ENCODE measurements around the gene TGFBI. TPM values are rescaled to one million over a fixed set of nuclear protein-coding genes. Genes with fewer than 3 reads are reported as not detected.

TGFBI gene
- total RNA-seq, 2 experiments from 2014 or later: not detected

GRCh38 chr5:136020383-136021015, 8.3 kb upstream of the TGFBI start:
- no peak for DNase-seq
- Mint-ChIP-seq H3K4me1 (ENCODE audit: low read depth) (no peaks in the 10 kb centered on the region), H3K27me3 (ENCODE audit: low read depth) (peaks cover 17% of the 10 kb centered on the region), H3K36me3 (ENCODE audit: low read depth) (no peaks in the 10 kb centered on the region), H3K27ac (no peak overlapping the region), H3K4me3 (no peak overlapping the region), H3K9me3 (no peaks in the 10 kb centered on the region)
- intact Hi-C loops (cut with micrococcal nuclease): no loop called here
- CTCF ChIA-PET: no interaction called here

GRCh38 chr5:136021016-136021405, 7.8 kb upstream of the TGFBI start:
- Mint-ChIP-seq H3K4me3 (no peak overlapping the region), H3K36me3 (ENCODE audit: low read depth) (no peaks in the 10 kb centered on the region), H3K27me3 (ENCODE audit: low read depth) (peaks cover 17% of the 10 kb centered on the region), H3K27ac (no peak overlapping the region), H3K4me1 (ENCODE audit: low read depth) (no peaks in the 10 kb centered on the region), H3K9me3 (no peaks in the 10 kb centered on the region)
- intact Hi-C loops (cut with micrococcal nuclease): no loop called here
- no peak for DNase-seq
- CTCF ChIA-PET: no interaction called here

- CTCF ChIA-PET: no interaction called here
- DNase-seq: no peak
- no peaks in the 10 kb centered on the region for H3K9me3 Mint-ChIP-seq
- no peak overlapping the region for H3K27ac Mint-ChIP-seq
- peaks cover 24% of the 10 kb centered on the region for H3K27me3 Mint-ChIP-seq (ENCODE audit: low read depth)
- H3K4me1 Mint-ChIP-seq (ENCODE audit: low read depth): no peaks in the 10 kb centered on the region
- H3K4me3 Mint-ChIP-seq: no peak overlapping the region
- intact Hi-C loops (cut with micrococcal nuclease): no loop called here
- H3K36me3 Mint-ChIP-seq (ENCODE audit: low read depth): no peaks in the 10 kb centered on the region
Measured at GRCh38 chr5:136022965-136023364, 5.8 kb upstream of the TGFBI start.

- H3K36me3 Mint-ChIP-seq (ENCODE audit: low read depth): no peaks in the 10 kb centered on the region
- H3K9me3 Mint-ChIP-seq: no peaks in the 10 kb centered on the region
- H3K4me3 Mint-ChIP-seq: no peak overlapping the region
- intact Hi-C loops (cut with micrococcal nuclease): no loop called here
- H3K27ac Mint-ChIP-seq: no peak overlapping the region
- no peaks in the 10 kb centered on the region for H3K4me1 Mint-ChIP-seq (ENCODE audit: low read depth)
- peaks cover 27% of the 10 kb centered on the region for H3K27me3 Mint-ChIP-seq (ENCODE audit: low read depth)
- no peak for DNase-seq
- CTCF ChIA-PET: no interaction called here
Measured at GRCh38 chr5:136023958-136024541, 4.7 kb upstream of the TGFBI start.

- Mint-ChIP-seq H3K27me3 (ENCODE audit: low read depth) (peaks cover 24% of the 10 kb centered on the region), H3K4me3 (no peak overlapping the region), H3K9me3 (no peaks in the 10 kb centered on the region), H3K27ac (no peak overlapping the region), H3K36me3 (ENCODE audit: low read depth) (no peaks in the 10 kb centered on the region), H3K4me1 (ENCODE audit: low read depth) (no peaks in the 10 kb centered on the region)
- no peak for DNase-seq
- CTCF ChIA-PET: no interaction called here
- intact Hi-C loops (cut with micrococcal nuclease): no loop called here
Measured at GRCh38 chr5:136025900-136026299, 2.9 kb upstream of the TGFBI start.

DNA sequence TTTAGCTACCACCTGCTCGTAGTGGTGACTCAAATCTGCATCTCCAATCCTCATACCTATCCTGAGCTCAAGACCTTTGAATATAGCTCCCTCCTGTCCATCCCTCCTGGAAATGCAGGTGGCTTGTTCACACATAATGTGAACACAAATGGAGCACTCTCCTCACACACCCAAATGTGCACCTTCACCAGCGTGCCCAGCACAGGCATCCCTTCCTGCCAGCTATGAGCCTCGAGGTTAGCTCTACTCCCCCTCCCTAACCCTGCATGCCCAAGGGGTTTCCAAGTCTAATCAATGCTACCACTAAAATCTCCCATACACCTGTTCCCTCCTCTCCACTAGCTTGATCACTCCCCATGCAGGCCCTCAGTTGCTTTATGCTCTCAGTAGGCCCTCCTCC, 2.2 kb upstream of the TGFBI start:
- no peak for DNase-seq
- H3K27me3 Mint-ChIP-seq (ENCODE audit: low read depth): peaks cover 24% of the 10 kb centered on the region
- CTCF ChIA-PET: no interaction called here
- H3K9me3 Mint-ChIP-seq: no peaks in the 10 kb centered on the region
- intact Hi-C loops (cut with micrococcal nuclease): no loop called here
- no peak overlapping the region for H3K4me3 Mint-ChIP-seq
- no peaks in the 10 kb centered on the region for H3K4me1 Mint-ChIP-seq (ENCODE audit: low read depth)
- no peaks in the 10 kb centered on the region for H3K36me3 Mint-ChIP-seq (ENCODE audit: low read depth)
- no peak overlapping the region for H3K27ac Mint-ChIP-seq

DNA sequence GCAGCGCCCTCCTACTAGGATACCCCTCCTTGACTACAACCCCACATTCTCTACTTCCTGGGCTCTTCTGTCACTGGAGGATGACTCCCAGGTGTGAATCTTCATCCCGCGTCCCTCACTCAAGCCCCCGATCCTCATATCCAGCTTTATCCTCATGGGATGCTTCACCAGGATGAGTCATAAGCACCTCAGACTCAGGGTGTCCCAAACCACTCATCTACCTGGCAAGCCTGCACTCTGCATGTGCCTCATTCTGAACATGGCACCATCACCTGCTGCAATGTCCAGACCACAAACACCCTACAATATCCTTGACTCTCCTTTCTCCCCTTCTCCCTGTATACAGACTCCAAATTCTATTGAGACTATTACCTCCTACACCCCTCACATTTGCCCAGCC, 1.5 kb upstream of the TGFBI start:
- H3K36me3 Mint-ChIP-seq (ENCODE audit: low read depth): no peaks in the 10 kb centered on the region
- no peaks in the 10 kb centered on the region for H3K9me3 Mint-ChIP-seq
- H3K4me3 Mint-ChIP-seq: no peak overlapping the region
- H3K27me3 Mint-ChIP-seq (ENCODE audit: low read depth): peaks cover 24% of the 10 kb centered on the region
- no peak for DNase-seq
- no peak overlapping the region for H3K27ac Mint-ChIP-seq
- intact Hi-C loops (cut with micrococcal nuclease): no loop called here
- CTCF ChIA-PET: no interaction called here
- no peaks in the 10 kb centered on the region for H3K4me1 Mint-ChIP-seq (ENCODE audit: low read depth)

- Mint-ChIP-seq H3K4me1 (ENCODE audit: low read depth) (no peaks in the 10 kb centered on the region), H3K36me3 (ENCODE audit: low read depth) (no peaks in the 10 kb centered on the region), H3K9me3 (no peaks in the 10 kb centered on the region), H3K4me3 (no peak overlapping the region), H3K27ac (no peak overlapping the region), H3K27me3 (ENCODE audit: low read depth) (peaks cover 22% of the 10 kb centered on the region)
- CTCF ChIA-PET: no interaction called here
- intact Hi-C loops (cut with micrococcal nuclease): no loop called here
- DNase-seq: no peak
Measured at GRCh38 chr5:136028090-136028489, 698 bp upstream of the TGFBI start.

GRCh38 chr5:136030252-136030651, 1.5 kb downstream of the TGFBI start:
- Mint-ChIP-seq H3K36me3 (ENCODE audit: low read depth) (no peaks in the 10 kb centered on the region), H3K27ac (no peak overlapping the region), H3K4me1 (ENCODE audit: low read depth) (no peaks in the 10 kb centered on the region), H3K4me3 (no peak overlapping the region), H3K9me3 (no peaks in the 10 kb centered on the region), H3K27me3 (ENCODE audit: low read depth) (peaks cover 18% of the 10 kb centered on the region)
- intact Hi-C loops (cut with micrococcal nuclease): no loop called here
- no peak for DNase-seq
- CTCF ChIA-PET: no interaction called here

GRCh38 chr5:136030956-136031611, 2.3 kb downstream of the TGFBI start:
- DNase-seq: no peak
- intact Hi-C loops (cut with micrococcal nuclease): no loop called here
- no peak overlapping the region for H3K27ac Mint-ChIP-seq
- CTCF ChIA-PET: no interaction called here
- peaks cover 18% of the 10 kb centered on the region for H3K27me3 Mint-ChIP-seq (ENCODE audit: low read depth)
- H3K36me3 Mint-ChIP-seq (ENCODE audit: low read depth): no peaks in the 10 kb centered on the region
- H3K9me3 Mint-ChIP-seq: no peaks in the 10 kb centered on the region
- H3K4me1 Mint-ChIP-seq (ENCODE audit: low read depth): peaks cover 3% of the 10 kb centered on the region
- no peak overlapping the region for H3K4me3 Mint-ChIP-seq

DNA sequence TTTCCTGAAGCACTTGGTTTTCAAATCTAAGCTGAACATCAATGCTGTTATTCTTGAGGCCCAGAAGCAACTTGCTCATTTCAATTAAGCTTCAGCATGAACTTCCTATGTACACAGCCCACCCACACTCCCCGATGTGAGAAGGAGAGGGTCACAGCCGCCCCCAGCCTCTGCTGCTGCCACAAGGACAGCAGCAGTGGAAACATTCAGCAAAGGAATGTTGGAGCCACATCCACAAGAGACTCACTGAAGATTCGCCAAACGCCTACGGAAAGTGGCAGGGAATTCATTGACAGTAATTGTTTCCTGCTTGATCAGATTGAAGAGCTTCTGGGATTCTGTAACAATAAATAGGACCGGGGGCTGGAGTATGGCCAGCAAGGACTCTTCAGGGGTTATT, 2.9 kb downstream of the TGFBI start:
- H3K4me1 Mint-ChIP-seq (ENCODE audit: low read depth): peaks cover 7% of the 10 kb centered on the region
- CTCF ChIA-PET: no interaction called here
- H3K27me3 Mint-ChIP-seq (ENCODE audit: low read depth): peaks cover 17% of the 10 kb centered on the region
- DNase-seq: no peak
- no peak overlapping the region for H3K27ac Mint-ChIP-seq
- H3K9me3 Mint-ChIP-seq: no peaks in the 10 kb centered on the region
- no peak overlapping the region for H3K4me3 Mint-ChIP-seq
- intact Hi-C loops (cut with micrococcal nuclease): no loop called here
- H3K36me3 Mint-ChIP-seq (ENCODE audit: low read depth): no peaks in the 10 kb centered on the region

- Mint-ChIP-seq H3K4me1 (ENCODE audit: low read depth) (peaks cover 16% of the 10 kb centered on the region), H3K36me3 (ENCODE audit: low read depth) (no peaks in the 10 kb centered on the region), H3K4me3 (no peak overlapping the region), H3K9me3 (no peaks in the 10 kb centered on the region), H3K27me3 (ENCODE audit: low read depth) (peaks cover 9% of the 10 kb centered on the region), H3K27ac (no peak overlapping the region)
- intact Hi-C loops (cut with micrococcal nuclease): no loop called here
- CTCF ChIA-PET: no interaction called here
- DNase-seq: no peak
Measured at GRCh38 chr5:136032564-136032963, 3.8 kb downstream of the TGFBI start.

GRCh38 chr5:136033234-136033633, 4.4 kb downstream of the TGFBI start:
- H3K4me3 Mint-ChIP-seq: no peak overlapping the region
- DNase-seq: no peak
- intact Hi-C loops (cut with micrococcal nuclease): no loop called here
- H3K36me3 Mint-ChIP-seq (ENCODE audit: low read depth): no peaks in the 10 kb centered on the region
- peaks cover 2% of the 10 kb centered on the region for H3K27me3 Mint-ChIP-seq (ENCODE audit: low read depth)
- peaks cover 18% of the 10 kb centered on the region for H3K4me1 Mint-ChIP-seq (ENCODE audit: low read depth)
- H3K27ac Mint-ChIP-seq: no peak overlapping the region
- CTCF ChIA-PET: no interaction called here
- H3K9me3 Mint-ChIP-seq: peaks cover 2% of the 10 kb centered on the region

All from activated naive CD4-positive, alpha-beta T cell treated with anti-CD3 and anti-CD28 coated beads for 36 hours (primary cell).